Superior temporal gyrus (tissue), 1 donor: Measurements from ENCODE around the gene RPL5.

Experiments
- DNase-seq: peaks from one replicate; pipeline ENCODE4 v3.0.0-alpha.2; 2016; ENCODE audit errors: extremely low spot score

RPL5 gene

GRCh38 chr1:92820024-92820423 is 11.8 kb upstream of the RPL5 start:
- no peak for DNase-seq

DNA sequence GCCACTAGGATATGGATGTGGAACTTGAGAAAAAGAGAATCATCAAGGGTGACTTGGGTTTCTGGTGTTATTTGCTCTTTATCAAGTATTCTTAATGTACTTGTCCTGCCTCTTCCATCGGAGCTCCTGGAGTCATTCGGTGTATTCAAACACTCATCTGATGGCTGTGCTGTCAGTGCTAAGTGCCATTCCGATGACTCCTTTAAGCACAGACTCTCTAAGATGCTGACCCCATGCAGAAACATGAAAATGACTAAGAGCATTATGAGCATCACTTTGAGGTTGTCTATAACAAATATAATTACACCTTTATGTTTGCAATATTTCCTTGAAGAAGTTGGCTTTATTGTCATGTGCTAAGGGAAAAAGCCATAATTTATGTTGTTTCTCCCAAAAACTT is 11.3 kb upstream of the RPL5 start:
- no peak for DNase-seq

DNA sequence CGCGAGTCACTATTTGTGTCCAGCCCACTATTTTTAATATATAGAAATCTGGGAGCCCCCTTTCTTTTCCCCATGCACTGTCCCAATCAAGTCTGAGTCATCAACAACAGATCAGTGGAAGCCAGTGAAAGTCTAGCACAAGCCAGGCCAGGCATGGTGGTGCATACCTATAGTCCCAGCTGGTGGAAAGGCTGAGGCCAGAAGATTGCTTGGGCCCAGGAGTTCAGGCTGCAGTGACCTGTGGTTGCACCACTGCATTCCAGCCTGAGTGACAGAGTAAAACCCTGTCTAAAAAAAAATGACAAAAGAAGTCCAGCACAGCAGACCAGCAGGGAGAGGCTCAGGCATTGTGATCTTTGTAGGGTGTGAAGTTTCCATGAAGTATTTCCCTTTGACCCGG is 9.0 kb upstream of the RPL5 start:
- DNase-seq: no peak

GRCh38 chr1:92826792-92827191 is 5.0 kb upstream of the RPL5 start:
- no peak for DNase-seq

DNA sequence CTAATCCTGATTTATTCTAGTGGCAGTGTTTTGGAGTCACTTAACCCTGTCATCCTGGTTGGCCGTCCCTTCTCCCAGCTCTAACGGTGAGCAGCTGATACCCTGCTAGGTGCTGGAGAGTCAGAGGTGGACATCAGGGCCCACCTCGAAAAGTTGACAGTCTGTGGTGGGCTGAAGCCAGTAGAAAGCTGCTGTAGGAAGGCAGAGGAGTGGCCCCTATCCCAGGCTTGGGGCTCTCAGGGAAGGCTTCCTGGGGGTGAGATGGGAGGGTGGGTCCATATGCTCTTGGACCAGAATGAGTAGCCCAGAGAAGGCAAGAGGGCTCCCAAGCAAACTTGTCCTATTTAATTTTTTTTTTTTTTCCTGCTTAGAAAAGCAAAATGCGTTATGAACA is 475 bp upstream of the RPL5 start:
- DNase-seq: no peak

DNA sequence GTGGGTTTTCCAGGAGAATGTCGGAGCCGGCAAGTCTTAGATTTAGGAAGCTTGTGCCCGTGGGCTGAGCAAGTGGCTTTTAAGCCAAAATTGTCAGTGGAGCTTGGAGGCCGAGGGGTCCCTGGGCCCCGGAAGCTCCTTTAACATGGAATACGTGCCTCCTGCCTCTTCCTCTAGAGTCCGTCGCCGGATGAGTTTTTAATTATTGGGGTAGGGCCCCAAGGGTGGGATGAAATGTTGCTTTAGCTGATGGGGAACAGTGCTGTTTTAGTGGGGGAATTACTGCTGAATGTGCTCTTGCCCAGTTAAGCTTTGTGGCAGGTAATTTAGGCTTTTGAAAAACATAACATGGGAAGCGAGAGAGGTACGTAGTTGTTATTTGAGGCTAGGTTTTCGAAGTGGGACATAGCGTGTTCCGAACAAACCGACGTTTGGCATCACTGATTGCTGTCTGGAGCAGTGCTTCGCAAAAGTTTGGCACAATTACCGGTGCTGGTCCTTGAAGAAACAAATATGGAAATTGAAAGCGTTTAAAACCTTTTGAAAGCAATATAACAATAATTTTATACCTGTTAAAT is 786 bp downstream of the RPL5 start:
- no peak for DNase-seq

GRCh38 chr1:92833840-92834239 is 2.0 kb downstream of the RPL5 start:
- DNase-seq: no peak

DNA sequence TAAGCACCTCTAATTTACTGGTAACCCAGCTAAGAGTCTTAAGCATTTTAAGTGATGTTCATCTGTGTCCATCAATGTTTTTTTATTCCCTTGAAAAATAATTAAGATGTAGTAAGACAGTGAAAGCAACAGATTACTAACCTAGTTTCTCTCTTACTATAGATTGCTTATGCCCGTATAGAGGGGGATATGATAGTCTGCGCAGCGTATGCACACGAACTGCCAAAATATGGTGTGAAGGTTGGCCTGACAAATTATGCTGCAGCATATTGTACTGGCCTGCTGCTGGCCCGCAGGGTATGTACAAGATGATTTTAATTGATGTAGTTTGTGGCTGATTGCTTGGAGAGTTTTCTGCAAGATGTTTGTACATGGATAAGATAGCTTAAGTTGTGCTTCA is 2.8 kb downstream of the RPL5 start:
- no peak for DNase-seq

- no peak for DNase-seq
These were observed 5.2 kb downstream of the RPL5 start for GRCh38 chr1:92837062-92837461.

DNA sequence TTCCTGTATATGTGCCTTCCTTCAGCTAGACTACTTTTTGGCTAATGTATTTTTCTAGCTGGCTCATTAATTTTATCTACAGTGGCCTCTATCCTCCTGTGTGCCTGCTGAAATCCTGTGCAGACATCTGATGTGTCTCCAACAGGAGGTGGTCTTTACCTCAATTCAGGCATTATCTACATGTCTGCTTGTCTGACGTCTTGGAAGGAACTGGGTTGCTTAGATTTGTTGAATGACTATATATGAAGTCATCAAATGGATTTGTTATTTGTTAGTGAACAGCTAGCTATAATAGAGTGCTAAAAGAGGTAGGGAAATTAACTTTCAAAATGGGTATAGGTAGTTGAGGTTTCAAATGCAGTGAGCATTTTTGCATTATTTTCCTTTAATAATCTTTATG is 6.7 kb downstream of the RPL5 start:
- no peak for DNase-seq

- DNase-seq: peak; percentile 35
These were observed 7.6 kb downstream of the RPL5 start for GRCh38 chr1:92839442-92839841.

DNA sequence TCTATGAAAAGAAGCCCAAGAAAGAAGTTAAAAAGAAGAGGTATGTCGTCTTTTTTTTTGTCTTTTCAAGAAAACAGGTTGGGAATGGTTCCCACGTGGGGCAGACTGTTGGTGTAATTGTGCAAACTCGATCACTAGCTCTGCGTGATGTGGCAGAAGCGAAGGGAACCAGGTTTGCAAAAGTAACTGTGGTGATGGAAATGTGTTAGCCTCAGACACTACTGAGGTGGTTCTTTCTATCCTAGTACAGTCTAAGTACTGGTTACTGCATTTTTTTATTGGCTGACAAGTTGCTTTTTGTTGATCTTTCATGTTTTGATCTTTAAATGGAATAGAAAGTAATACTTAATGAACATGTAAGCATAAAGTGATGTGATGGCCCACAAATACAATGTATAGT is 8.8 kb downstream of the RPL5 start:
- DNase-seq: peak; percentile 13

DNA sequence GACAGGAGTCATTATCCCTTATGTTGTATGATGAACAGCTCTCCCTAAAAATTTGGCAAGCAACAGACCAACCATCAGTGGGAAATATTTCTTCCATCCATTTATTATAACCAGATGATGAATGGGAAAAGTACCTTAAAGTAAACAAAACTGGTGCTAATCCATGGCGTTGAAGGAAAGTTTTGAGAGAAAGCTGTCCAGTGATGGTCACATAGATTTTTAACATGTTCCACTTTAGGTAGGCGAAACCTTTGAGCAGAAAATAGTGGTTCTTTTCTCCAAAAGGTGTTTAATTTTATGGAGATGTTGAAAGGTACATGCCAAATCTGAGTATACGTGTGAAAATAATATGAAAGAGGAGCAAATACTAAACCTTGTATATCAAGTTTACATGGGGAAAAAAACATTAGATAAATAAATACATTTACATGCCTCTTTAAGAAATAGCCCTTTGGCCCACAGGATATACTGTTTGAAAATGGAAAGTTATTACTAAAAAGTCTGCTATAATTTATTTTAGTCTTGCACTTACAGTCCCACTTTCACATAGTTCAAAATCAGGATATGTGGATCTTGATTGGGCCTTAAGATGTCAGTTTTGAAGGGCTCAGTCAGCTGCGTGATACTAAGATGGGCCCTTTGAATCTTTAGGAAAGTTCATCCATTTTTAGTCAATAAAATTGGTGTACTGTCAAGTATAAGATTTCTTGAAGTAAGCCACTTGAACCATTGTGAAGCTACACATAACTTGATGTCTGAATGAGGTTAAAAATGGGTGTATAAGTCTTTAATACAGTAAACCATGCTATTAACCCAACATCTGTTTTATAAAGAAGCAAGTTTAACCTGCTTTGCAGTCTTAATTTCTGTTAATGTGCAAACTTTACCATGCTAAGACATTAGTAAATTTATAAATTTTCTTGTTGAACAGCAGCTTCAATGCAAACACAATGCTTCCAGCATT is 10.5 kb downstream of the RPL5 start:
- DNase-seq: no peak

GRCh38 chr1:92843046-92843423 is 11.2 kb downstream of the RPL5 start:
- DNase-seq: peak; percentile 15

DNA sequence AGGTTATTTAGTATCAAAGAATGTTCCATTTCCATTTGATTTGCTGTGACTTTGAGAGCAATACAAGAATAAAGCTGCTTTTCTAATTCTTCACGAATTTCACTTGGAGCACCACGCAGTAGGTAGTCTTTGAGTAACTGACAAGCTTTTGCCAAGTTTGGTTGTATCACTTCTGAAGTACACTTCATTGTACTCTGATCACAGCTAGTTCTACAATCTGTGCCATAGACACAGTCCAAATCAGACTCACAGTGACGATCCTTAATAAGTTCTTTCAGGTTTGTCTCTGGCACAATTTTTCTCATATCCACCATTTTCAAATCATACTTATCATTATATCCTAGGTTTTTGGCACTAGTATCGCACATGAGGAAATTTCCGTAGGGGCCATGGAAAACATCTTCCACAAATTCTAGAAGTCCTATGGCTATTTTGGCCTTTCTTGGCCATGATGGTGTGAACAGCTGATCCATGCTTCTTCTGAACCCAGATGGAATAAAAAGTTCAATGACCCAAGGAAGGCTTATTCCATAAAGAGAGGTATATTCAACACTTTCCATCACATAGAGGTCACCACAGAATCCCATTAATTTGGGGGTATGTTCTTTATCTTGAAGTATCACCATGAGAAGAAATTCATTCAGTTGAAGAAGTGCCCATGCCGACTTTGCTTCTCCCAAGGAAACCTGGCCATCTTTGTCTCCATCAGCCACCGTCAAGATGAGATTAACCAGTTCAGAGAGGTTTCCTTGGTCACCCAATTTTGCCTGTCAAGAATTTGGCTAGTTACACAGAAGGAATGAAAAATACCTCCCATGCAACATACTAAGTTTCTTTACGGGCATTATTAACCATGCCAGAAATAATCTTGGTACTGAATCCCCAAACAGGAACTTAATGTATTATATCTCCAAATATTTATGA is 11.9 kb downstream of the RPL5 start:
- DNase-seq: peak; percentile 29

DNA sequence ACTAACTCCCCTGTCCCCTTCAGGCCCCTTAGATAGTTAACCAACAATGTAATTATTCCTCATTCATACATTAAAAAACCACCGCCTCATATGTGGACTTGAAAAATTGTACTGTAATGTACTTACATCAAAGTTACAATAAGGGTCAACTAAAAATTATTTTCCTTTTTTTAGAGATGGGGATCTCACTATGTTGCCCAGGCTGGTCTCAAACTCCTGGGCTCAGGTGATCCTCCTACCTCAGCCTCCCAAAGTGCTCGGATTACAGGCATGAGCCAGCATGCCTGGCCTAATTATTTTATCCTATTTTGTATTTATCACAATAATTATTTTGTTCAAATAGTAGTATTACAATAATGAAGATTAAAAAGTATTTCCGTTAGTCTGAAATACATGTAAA is 12.6 kb downstream of the RPL5 start:
- no peak for DNase-seq

DNA sequence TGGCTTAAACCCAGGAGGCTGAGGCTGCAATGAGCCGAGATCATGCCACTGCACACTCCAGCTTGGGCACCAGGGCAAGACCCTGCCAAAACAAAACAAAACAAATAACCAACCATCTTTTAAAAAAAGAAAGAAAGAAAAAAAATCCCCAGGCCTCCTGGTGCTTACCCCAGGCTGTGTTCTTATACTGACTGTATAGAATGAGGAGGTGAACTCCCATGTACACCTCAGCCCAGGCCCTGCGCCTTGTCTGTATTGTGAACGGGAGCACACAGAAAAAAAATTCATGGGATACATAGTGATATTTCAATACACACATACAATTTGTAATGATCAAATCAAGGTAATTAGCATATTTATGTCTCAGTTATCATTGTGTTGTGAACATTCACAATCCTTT is 14.1 kb downstream of the RPL5 start:
- DNase-seq: no peak

DNA sequence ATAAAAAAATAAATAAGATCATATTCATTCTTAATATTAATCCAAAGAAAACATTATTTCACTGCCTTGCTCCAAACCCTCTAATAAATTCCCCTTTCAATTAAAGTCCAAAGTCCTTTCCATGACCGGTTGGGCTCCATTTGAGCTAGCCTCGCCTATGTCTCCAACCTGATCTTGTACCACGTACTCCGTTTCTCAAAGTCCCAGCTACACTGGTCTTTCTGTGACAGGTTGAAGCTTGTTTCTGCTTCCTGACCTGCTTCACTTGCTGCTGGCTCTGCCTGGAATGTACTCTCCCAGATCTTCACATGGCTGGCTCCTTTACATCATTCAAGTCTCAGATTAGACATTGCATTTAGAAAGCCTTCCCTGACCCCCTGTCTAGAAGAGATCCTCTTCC is 16.4 kb downstream of the RPL5 start:
- DNase-seq: no peak

DNA sequence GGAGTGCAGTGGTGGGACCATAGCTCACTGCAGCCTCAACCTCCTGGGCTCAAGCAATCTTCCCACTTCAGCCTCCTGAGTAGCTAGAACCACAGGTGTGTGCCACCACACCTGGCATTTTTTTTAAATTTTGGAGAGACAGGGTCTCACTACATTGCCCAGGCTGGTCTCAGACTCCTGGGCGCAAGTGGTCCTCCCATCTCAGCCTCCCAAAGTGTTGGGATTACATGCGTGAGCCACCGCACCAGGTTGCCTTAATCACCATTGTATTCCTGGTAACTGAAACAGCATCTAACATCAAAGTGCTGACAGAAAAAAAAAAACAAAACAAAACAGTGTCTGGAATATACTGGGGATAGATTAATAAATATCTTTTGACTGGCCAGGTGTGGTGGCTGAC is 18.2 kb downstream of the RPL5 start:
- no peak for DNase-seq

DNA sequence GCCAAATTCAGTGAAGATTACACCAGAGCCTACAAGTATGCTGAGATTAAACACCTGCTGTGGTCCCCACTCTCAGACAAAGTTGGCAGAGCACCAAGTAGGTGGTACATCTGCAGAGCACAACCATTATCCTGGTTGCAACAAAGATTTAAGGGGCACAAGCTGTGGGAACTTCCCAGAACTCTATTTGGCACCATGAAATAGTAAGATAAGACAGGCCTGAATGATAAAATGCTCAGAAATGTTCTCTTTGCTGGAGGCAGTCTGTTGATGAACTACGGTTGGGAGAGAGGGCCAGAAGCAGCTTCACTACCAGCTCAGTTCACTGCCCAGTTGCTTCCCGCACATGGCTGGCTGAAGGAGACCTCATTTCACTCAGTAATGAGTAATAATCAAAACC is 19.9 kb downstream of the RPL5 start:
- peak; percentile 26 for DNase-seq

- no peak for DNase-seq
These were observed 21.5 kb downstream of the RPL5 start for GRCh38 chr1:92853299-92853698.

- DNase-seq: no peak
These were observed 22.4 kb downstream of the RPL5 start for GRCh38 chr1:92854101-92854785.
